HepG2 (cell line): ENCODE results near the gene VDAC2. TPM values are rescaled to one million over a fixed set of nuclear protein-coding genes. Genes with fewer than 3 reads are reported as not detected.
A peak's percentile ranks its signal among the peaks of the same experiment; 100 is the strongest.
"Not testable (repeated sequence)": the region's sequence is repeated elsewhere in the genome, so short reads cannot be mapped to it uniquely, and the experiment has no call there.

Source experiments
- ATAC-seq: fragments of 200-7000 bp; cut with Tn5 transposase; 3 replicates; pipeline ENCODE4 v1.9.1; 2020; ENCODE audit warnings: mild to moderate bottlenecking, moderate library complexity
- BruUV-seq: library from RNA; stranded (reverse); fragments of 400-500 nt; replicated peaks from 2 replicates; lab custom pipeline; 2021; lab: Mats Ljungman, UMichigan
- CTCF ChIA-PET: fragments of 300-600 bp; formaldehyde crosslinking; extraction: SDS; loops from one replicate; lab custom pipeline; 2021; ENCODE audit warnings: low total read pairs, inconsistent platforms, low intra/inter-chr PET ratio; lab: Yijun Ruan, JAX
- POLR2A ChIA-PET: fragments of 350-600 bp; sonication (Branson Sonifier 250); formaldehyde crosslinking; loops from one replicate; lab custom pipeline; 2020; ENCODE audit warnings: antibody characterized with exemption, inconsistent platforms; lab: Yijun Ruan, JAX
- DNase-seq: peaks from one replicate; pipeline ENCODE4 v3.0.0-alpha.2; 2015; ENCODE audit warnings: low spot score
- FAIRE-seq: peaks from 3 replicates; lab custom pipeline; 2011; peaks lifted over from hg19 to GRCh38; lab: Jason Lieb, UNC
- H2AFZ ChIP-seq: one replicate; pipeline ENCODE4 v1.6.1; 2011; ENCODE audit warnings: low read length, inconsistent platforms
- H3K27ac ChIP-seq: fragments of 300-600 bp; 3 replicates; pipeline ENCODE4 v1.8.0; 2011; ENCODE audit warnings: mixed run types, mild to moderate bottlenecking, mixed read lengths, low read length, inconsistent platforms; ENCODE audit not compliant: insufficient read depth; ENCODE audit errors: extremely low read length
- H3K27me3 ChIP-seq, 2 experiments: fragments of 200-600 bp in 1 of 2; 2 replicates in 1 of 2; 3 replicates in 1 of 2; pipeline versions ENCODE4 v1.6.0 to v1.8.0; 2011; ENCODE audit warnings: low read length in 2 of 2, mild to moderate bottlenecking in 2 of 2, moderate library complexity in 2 of 2, inconsistent platforms in 1 of 2; ENCODE audit not compliant: insufficient read depth in 2 of 2, control insufficient read depth in 1 of 2
- H3K36me3 ChIP-seq, 2 experiments: fragments of 200-600 bp in 1 of 2; replicated peaks in 1 of 2; 2 replicates in 1 of 2; 3 replicates in 1 of 2; pipeline versions ENCODE4 v1.5.1 to v1.8.0; 2011; ENCODE audit warnings: low read length in 2 of 2, inconsistent platforms in 1 of 2; ENCODE audit not compliant: insufficient read depth in 2 of 2, control insufficient read depth in 1 of 2
- H3K4me1 ChIP-seq: 2 replicates; pipeline ENCODE4 v1.5.1; 2012; ENCODE audit warnings: low read length, inconsistent platforms; ENCODE audit not compliant: insufficient read depth
- H3K4me2 ChIP-seq: 2 replicates; pipeline ENCODE4 v1.6.0; 2011; ENCODE audit warnings: low read depth, low read length, inconsistent platforms
- H3K4me3 ChIP-seq, 3 experiments: fragments of 200-600 bp in 1 of 3; sonication (generic), shearing (Covaris generic) in 1 of 3; replicated peaks in 1 of 3; 2 replicates each; pipeline ENCODE4 v1.5.1; 2011 to 2016; ENCODE audit warnings: low read length in 3 of 3, inconsistent platforms in 2 of 3, low read depth in 2 of 3, mild to moderate bottlenecking in 2 of 3, control low read depth in 1 of 3, mixed read lengths in 1 of 3; ENCODE audit not compliant: insufficient read depth in 1 of 3
- H3K79me2 ChIP-seq: one replicate; pipeline ENCODE4 v1.6.1; 2011; ENCODE audit warnings: low read length, inconsistent platforms; ENCODE audit not compliant: insufficient read depth
- H3K9ac ChIP-seq: 2 replicates; pipeline ENCODE4 v1.6.0; 2011; ENCODE audit warnings: mild to moderate bottlenecking, low read depth, low read length, inconsistent platforms; ENCODE audit not compliant: insufficient read depth
- H3K9me3 ChIP-seq: 2 replicates; pipeline ENCODE4 v1.5.1; 2012; ENCODE audit warnings: mild to moderate bottlenecking, low read length
- H4K20me1 ChIP-seq: 2 replicates; pipeline ENCODE4 v1.6.0; 2011; ENCODE audit warnings: inconsistent platforms, mild to moderate bottlenecking, low read length, moderate library complexity; ENCODE audit not compliant: insufficient read depth
- PRMT3 ChIP-seq: sonication (generic); formaldehyde crosslinking; IDR thresholded peaks from 2 replicates; pipeline ENCODE4 v1.8.1; 2022; ENCODE audit warnings: low read depth, mild to moderate bottlenecking, moderate library complexity, missing genetic modification reagents, borderline replicate concordance
- ZBTB33 ChIP-seq: sonication (generic); formaldehyde crosslinking; IDR thresholded peaks from 2 replicates; pipeline ENCODE4 v1.4.0; 2020; ENCODE audit warnings: missing genetic modification reagents
- ZNF362 ChIP-seq: sonication (generic); formaldehyde crosslinking; IDR thresholded peaks from 2 replicates; pipeline ENCODE4 v1.4.0; 2020; ENCODE audit warnings: missing genetic modification reagents, mild to moderate bottlenecking, borderline replicate concordance
- WGBS: methylation state at CpG from one replicate; pipeline ENCODE4 v1.1.6; 2017; ENCODE audit warnings: low lambda C conversion rate; 5-methylcytosine and 5-hydroxymethylcytosine counted together
- in situ Hi-C: cut with HindIII; loops from 2 replicates; pipeline ENCODE4 v1.10.0; 2017; ENCODE audit warnings: low pct_unique_long_range_greater_than_20kb; ENCODE audit not compliant: extremely low pct_ligation_motif_present
- intact Hi-C: fragments of 100-400 bp; cut with micrococcal nuclease; formaldehyde crosslinking; loops from one replicate; pipeline ENCODE4 v1.10.0; 2022; ENCODE audit not compliant: unreplicated experiment
- polyA plus RNA-seq, 8 experiments: library from polyadenylated mRNA; depleted of rRNA in 3 of 8; stranded (reverse) in 7 of 8; unstranded in 1 of 8; fragments of >200 nt; fragmentation: Illumina TruSeq in 4 of 8; extraction: Trizol in 4 of 8; gene quantifications; 2 replicates each; pipeline versions ENCODE4 v1.2.1 to v1.2.3, GENCODE V29; 2011 to 2016; ENCODE audit warnings: low read depth in 4 of 8, missing spikeins in 1 of 8, mixed read lengths in 1 of 8; ENCODE audit not compliant: insufficient read depth in 1 of 8
- total RNA-seq, 5 experiments: library from RNA; depleted of rRNA; stranded (reverse); fragments of >200 nt; fragmentation: Illumina TruSeq; extraction: Trizol; gene quantifications; 2 replicates each; pipeline ENCODE4 v1.2.3, GENCODE V29; 2016; ENCODE audit warnings: low read depth in 1 of 5

Gene VDAC2
- total and polyA plus RNA-seq, 2 of the 13 experiments (the other 11 are each of a cell fraction or from before 2014, with no cell fraction given): 67.9 to 222 TPM

- TF ChIP-seq ZBTB33: 0 out of 2 replicates have a peak, but pooled peaks have one; percentile 12
- TF ChIP-seq PRMT3: no peak
- peak; percentile 49; the same call in 1 of the 2 replicates for TF ChIP-seq ZNF362 (CRISPR knock-in tag)
These were observed 18.6 kb upstream of the VDAC2 start (continued) for GRCh38 chr10:75191821-75192568.

- ATAC-seq, DNase-seq, intact Hi-C loops, FAIRE-seq, H3K9me3 ChIP-seq, H2AFZ ChIP-seq, H3K9ac ChIP-seq, CTCF ChIA-PET, H3K4me3 ChIP-seq, H3K27me3 ChIP-seq, H3K4me2 ChIP-seq, BruUV-seq, H4K20me1 ChIP-seq, in situ Hi-C loops, H3K36me3 ChIP-seq, H3K79me2 ChIP-seq, H3K27ac ChIP-seq, POLR2A ChIA-PET: not testable (repeated sequence)
- WGBS: 96% methylated on average over 4 of the region's 4 CpGs
- peaks cover 28% of the 10 kb centered on the region for H3K4me1 ChIP-seq
These were observed 16.0 kb upstream of the VDAC2 start for GRCh38 chr10:75194625-75195024.
